ENCODE measurements around the gene PGM3. TPM values are rescaled to one million over a fixed set of nuclear protein-coding genes. Genes with fewer than 3 reads are reported as not detected.
A peak's percentile ranks its signal among the peaks of the same experiment; 100 is the strongest.

PGM3 gene
- total RNA-seq: 29.2 and 31.3 TPM in 2 replicates

- Mint-ChIP-seq H3K27ac (peak within 1 kb of the TSS; percentile 89), H3K4me1 (ENCODE audit: low read depth) (peaks cover 17% of the 10 kb centered on the region), H3K9me3 (no peaks in the 10 kb centered on the region), H3K36me3 (ENCODE audit: low read depth) (peaks cover 31% of the 10 kb centered on the region), H3K27me3 (ENCODE audit: low read depth) (peaks cover 6% of the 10 kb centered on the region), H3K4me3 (ENCODE audit: low read depth) (peak within 1 kb of the TSS; percentile 90)
- DNase-seq (ENCODE audit: low spot score): peak; percentile 85
- intact Hi-C loops (cut with micrococcal nuclease): loop anchor here (1.0 to 5.0 kb wide), 3 partner anchors 22 to 946 kb away; partner anchors contain the start of genes DOP1A and IBTK
These were observed at the start of gene PGM3, which contains the start of gene RWDD2A for GRCh38 chr6:83192871-83193746. Gene PGM3, minus strand, starts transcription at chr6:83193265. Its CDS starts 2,253 bp downstream, at chr6:83191012. Gene RWDD2A, plus strand, starts transcription at chr6:83193357. Its CDS starts 1,095 bp downstream, at chr6:83194452.

- Mint-ChIP-seq H3K9me3 (no peaks in the 10 kb centered on the region), H3K36me3 (ENCODE audit: low read depth) (no peaks in the 10 kb centered on the region), H3K27ac (no peak overlapping the region), H3K27me3 (ENCODE audit: low read depth) (peaks cover 16% of the 10 kb centered on the region), H3K4me1 (ENCODE audit: low read depth) (no peaks in the 10 kb centered on the region), H3K4me3 (ENCODE audit: low read depth) (no peak overlapping the region)
- no peak for DNase-seq (ENCODE audit: low spot score)
- intact Hi-C loops (cut with micrococcal nuclease): no loop called here
These were observed 38.1 kb upstream of the PGM3 start for GRCh38 chr6:83231146-83231545.

- intact Hi-C loops (cut with micrococcal nuclease): no loop called here
- no peaks in the 10 kb centered on the region for H3K9me3 Mint-ChIP-seq
- H3K36me3 Mint-ChIP-seq (ENCODE audit: low read depth): no peaks in the 10 kb centered on the region
- no peak overlapping the region for H3K27ac Mint-ChIP-seq
- no peaks in the 10 kb centered on the region for H3K4me1 Mint-ChIP-seq (ENCODE audit: low read depth)
- no peak for DNase-seq (ENCODE audit: low spot score)
- no peak overlapping the region for H3K4me3 Mint-ChIP-seq (ENCODE audit: low read depth)
- H3K27me3 Mint-ChIP-seq (ENCODE audit: low read depth): peaks cover 6% of the 10 kb centered on the region
These were observed 33.5 kb upstream of the PGM3 start for GRCh38 chr6:83226517-83226916.

GRCh38 chr6:83221889-83222479 lies 28.9 kb upstream of the PGM3 start:
- no peak for DNase-seq (ENCODE audit: low spot score)
- no peaks in the 10 kb centered on the region for H3K4me1 Mint-ChIP-seq (ENCODE audit: low read depth)
- H3K9me3 Mint-ChIP-seq: no peaks in the 10 kb centered on the region
- H3K4me3 Mint-ChIP-seq (ENCODE audit: low read depth): no peak overlapping the region
- peaks cover 2% of the 10 kb centered on the region for H3K27me3 Mint-ChIP-seq (ENCODE audit: low read depth)
- H3K36me3 Mint-ChIP-seq (ENCODE audit: low read depth): no peaks in the 10 kb centered on the region
- H3K27ac Mint-ChIP-seq: no peak overlapping the region
- intact Hi-C loops (cut with micrococcal nuclease): loop anchor here (1.0 kb wide), 1 partner anchor 293 kb away; no protein-coding TSS in a partner anchor

- no peak for DNase-seq (ENCODE audit: low spot score)
These were observed 28.2 kb upstream of the PGM3 start for GRCh38 chr6:83221276-83221675.

GRCh38 chr6:83220121-83220520 lies 27.1 kb upstream of the PGM3 start:
- H3K27ac Mint-ChIP-seq: no peak overlapping the region
- no peak overlapping the region for H3K4me3 Mint-ChIP-seq (ENCODE audit: low read depth)
- no peak for DNase-seq (ENCODE audit: low spot score)
- H3K27me3 Mint-ChIP-seq (ENCODE audit: low read depth): no peaks in the 10 kb centered on the region
- H3K4me1 Mint-ChIP-seq (ENCODE audit: low read depth): no peaks in the 10 kb centered on the region
- no peaks in the 10 kb centered on the region for H3K9me3 Mint-ChIP-seq
- H3K36me3 Mint-ChIP-seq (ENCODE audit: low read depth): no peaks in the 10 kb centered on the region
- intact Hi-C loops (cut with micrococcal nuclease): no loop called here

More at GRCh38 chr6:83221276-83221675, 28.2 kb upstream of the PGM3 start:
- Mint-ChIP-seq H3K9me3 (no peaks in the 10 kb centered on the region), H3K4me1 (ENCODE audit: low read depth) (no peaks in the 10 kb centered on the region), H3K27ac (no peak overlapping the region), H3K4me3 (ENCODE audit: low read depth) (no peak overlapping the region), H3K27me3 (ENCODE audit: low read depth) (peaks cover under 1% of the 10 kb centered on the region), H3K36me3 (ENCODE audit: low read depth) (no peaks in the 10 kb centered on the region)
- intact Hi-C loops (cut with micrococcal nuclease): no loop called here

GRCh38 chr6:83218646-83219045 lies 25.6 kb upstream of the PGM3 start:
- Mint-ChIP-seq H3K27me3 (ENCODE audit: low read depth) (peaks cover 8% of the 10 kb centered on the region), H3K36me3 (ENCODE audit: low read depth) (no peaks in the 10 kb centered on the region), H3K27ac (no peak overlapping the region), H3K4me1 (ENCODE audit: low read depth) (no peaks in the 10 kb centered on the region), H3K4me3 (ENCODE audit: low read depth) (no peak overlapping the region), H3K9me3 (no peaks in the 10 kb centered on the region)
- DNase-seq (ENCODE audit: low spot score): no peak
- intact Hi-C loops (cut with micrococcal nuclease): no loop called here

GRCh38 chr6:83216806-83217205 lies 23.7 kb upstream of the PGM3 start:
- H3K9me3 Mint-ChIP-seq: no peaks in the 10 kb centered on the region
- no peak overlapping the region for H3K4me3 Mint-ChIP-seq (ENCODE audit: low read depth)
- H3K27me3 Mint-ChIP-seq (ENCODE audit: low read depth): peaks cover 14% of the 10 kb centered on the region
- no peak for DNase-seq (ENCODE audit: low spot score)
- intact Hi-C loops (cut with micrococcal nuclease): no loop called here
- H3K36me3 Mint-ChIP-seq (ENCODE audit: low read depth): no peaks in the 10 kb centered on the region
- no peak overlapping the region for H3K27ac Mint-ChIP-seq
- H3K4me1 Mint-ChIP-seq (ENCODE audit: low read depth): no peaks in the 10 kb centered on the region

- Mint-ChIP-seq H3K4me1 (ENCODE audit: low read depth) (no peaks in the 10 kb centered on the region), H3K9me3 (no peaks in the 10 kb centered on the region), H3K27me3 (ENCODE audit: low read depth) (peaks cover 25% of the 10 kb centered on the region), H3K36me3 (ENCODE audit: low read depth) (no peaks in the 10 kb centered on the region), H3K4me3 (ENCODE audit: low read depth) (no peak overlapping the region), H3K27ac (no peak overlapping the region)
- intact Hi-C loops (cut with micrococcal nuclease): loop anchor here (1.0 to 2.0 kb wide), 2 partner anchors 23 to 148 kb away; partner anchors contain the start of genes DOP1A, PGM3 and RWDD2A
- DNase-seq (ENCODE audit: low spot score): peak; percentile 24
These were observed 22.3 kb upstream of the PGM3 start for GRCh38 chr6:83215131-83216047.

GRCh38 chr6:83202031-83202430 lies 9.0 kb upstream of the PGM3 start:
- Mint-ChIP-seq H3K4me3 (ENCODE audit: low read depth) (no peak overlapping the region), H3K36me3 (ENCODE audit: low read depth) (no peaks in the 10 kb centered on the region), H3K4me1 (ENCODE audit: low read depth) (peaks cover 3% of the 10 kb centered on the region), H3K9me3 (no peaks in the 10 kb centered on the region), H3K27ac (no peak overlapping the region), H3K27me3 (ENCODE audit: low read depth) (peaks cover 12% of the 10 kb centered on the region)
- DNase-seq (ENCODE audit: low spot score): no peak
- intact Hi-C loops (cut with micrococcal nuclease): no loop called here

- intact Hi-C loops (cut with micrococcal nuclease): no loop called here
- peaks cover 6% of the 10 kb centered on the region for H3K36me3 Mint-ChIP-seq (ENCODE audit: low read depth)
- no peak overlapping the region for H3K4me3 Mint-ChIP-seq (ENCODE audit: low read depth)
- no peak for DNase-seq (ENCODE audit: low spot score)
- H3K9me3 Mint-ChIP-seq: no peaks in the 10 kb centered on the region
- H3K4me1 Mint-ChIP-seq (ENCODE audit: low read depth): peaks cover 3% of the 10 kb centered on the region
- H3K27ac Mint-ChIP-seq: no peak overlapping the region
- H3K27me3 Mint-ChIP-seq (ENCODE audit: low read depth): peaks cover 5% of the 10 kb centered on the region
These were observed 6.8 kb upstream of the PGM3 start for GRCh38 chr6:83199863-83200225.

GRCh38 chr6:83199173-83199862 lies 6.3 kb upstream of the PGM3 start:
- Mint-ChIP-seq H3K27ac (no peak overlapping the region), H3K36me3 (ENCODE audit: low read depth) (peaks cover 8% of the 10 kb centered on the region), H3K4me1 (ENCODE audit: low read depth) (peaks cover 5% of the 10 kb centered on the region), H3K4me3 (ENCODE audit: low read depth) (no peak overlapping the region), H3K9me3 (no peaks in the 10 kb centered on the region), H3K27me3 (ENCODE audit: low read depth) (peaks cover 7% of the 10 kb centered on the region)
- no peak for DNase-seq (ENCODE audit: low spot score)
- intact Hi-C loops (cut with micrococcal nuclease): no loop called here

Data from activated T-helper 2 cell treated with anti-CD3 and anti-CD28 coated beads, Interferon-gamma antibody, Interleukin-2, Interleukin-4, amounts not matched to agents 10 μg/mL and 5 μg/mL and 100 μg/mL, durations not matched to agents 14 hours and 24 hours and 36 hours (primary cell).